ENCODE results near the gene TRIM71.
"Not testable (repeated sequence)": the region's sequence is repeated elsewhere in the genome, so short reads cannot be mapped to it uniquely, and the experiment has no call there.

DNA sequence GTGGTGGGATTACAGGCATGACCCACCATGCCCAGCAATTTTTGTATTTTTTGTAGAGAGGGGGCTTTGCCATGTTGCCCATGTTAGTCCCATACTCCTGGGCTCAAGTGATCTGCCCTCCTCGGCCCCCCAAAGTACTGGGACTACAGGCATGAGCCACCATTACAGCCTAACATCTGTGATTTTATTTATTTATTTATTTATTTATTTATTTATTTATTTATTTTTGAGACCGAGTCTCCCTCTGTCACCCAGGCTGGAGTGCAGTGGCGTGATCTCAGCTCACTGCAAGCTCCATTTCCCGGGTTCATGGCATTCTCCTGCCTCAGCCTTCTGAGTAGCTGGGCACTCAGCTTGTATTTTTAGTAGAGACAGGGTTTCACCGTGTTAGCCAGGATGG lies 16.4 kb upstream of the TRIM71 start:
- not testable (repeated sequence) for TF ChIP-seq CTCF, EP300 (IDR thresholded peaks at IDR 0.05)
